ENCODE data around the gene ARSA.

GRCh38 chr22:50628543-50629134, 687 bp upstream of the ARSA start:
- TF ChIP-seq, protein P1, sequence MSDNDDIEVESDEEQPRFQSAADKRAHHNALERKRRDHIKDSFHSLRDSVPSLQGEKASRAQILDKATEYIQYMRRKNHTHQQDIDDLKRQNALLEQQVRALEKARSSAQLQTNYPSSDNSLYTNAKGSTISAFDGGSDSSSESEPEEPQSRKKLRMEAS (IDR thresholded peaks at IDR 0.05), result no peak
- TF ChIP-seq EZH2phosphoT487 (IDR thresholded peaks at IDR 0.05; ENCODE audit: borderline replicate concordance) (no peak), JUND (IDR thresholded peaks at IDR 0.05) (no peak), ZNF274 (IDR thresholded peaks at IDR 0.05; ENCODE audit: low read depth, low read length) (no peak), CTCF (IDR thresholded peaks at IDR 0.05 in 2 of 3, conservative IDR thresholded peaks at IDR 0.05 in 1 of 3; ENCODE audit: borderline replicate concordance in 1 of 3, insufficient read depth in 1 of 3, low read depth in 2 of 3, low read length in 2 of 3) (no peak), EGR1 (IDR thresholded peaks at IDR 0.05; ENCODE audit: low read depth) (no peak), ATF3 (IDR thresholded peaks at IDR 0.05) (no peak), POLR2A (IDR thresholded peaks at IDR 0.05; ENCODE audit: borderline replicate concordance, extremely low read depth, insufficient read depth, insufficient read length) (no peak), SP1 (IDR thresholded peaks at IDR 0.05; ENCODE audit: low read depth) (no peak), POLR2AphosphoS5 (IDR thresholded peaks at IDR 0.05; ENCODE audit: low read depth, low read length) (no peak), SRF (IDR thresholded peaks at IDR 0.05; ENCODE audit: low read depth) (no peak)
